Measurements from ENCODE around the gene ITPKC.
A peak's percentile ranks its signal among the peaks of the same experiment; 100 is the strongest.

The ITPKC gene

DNA sequence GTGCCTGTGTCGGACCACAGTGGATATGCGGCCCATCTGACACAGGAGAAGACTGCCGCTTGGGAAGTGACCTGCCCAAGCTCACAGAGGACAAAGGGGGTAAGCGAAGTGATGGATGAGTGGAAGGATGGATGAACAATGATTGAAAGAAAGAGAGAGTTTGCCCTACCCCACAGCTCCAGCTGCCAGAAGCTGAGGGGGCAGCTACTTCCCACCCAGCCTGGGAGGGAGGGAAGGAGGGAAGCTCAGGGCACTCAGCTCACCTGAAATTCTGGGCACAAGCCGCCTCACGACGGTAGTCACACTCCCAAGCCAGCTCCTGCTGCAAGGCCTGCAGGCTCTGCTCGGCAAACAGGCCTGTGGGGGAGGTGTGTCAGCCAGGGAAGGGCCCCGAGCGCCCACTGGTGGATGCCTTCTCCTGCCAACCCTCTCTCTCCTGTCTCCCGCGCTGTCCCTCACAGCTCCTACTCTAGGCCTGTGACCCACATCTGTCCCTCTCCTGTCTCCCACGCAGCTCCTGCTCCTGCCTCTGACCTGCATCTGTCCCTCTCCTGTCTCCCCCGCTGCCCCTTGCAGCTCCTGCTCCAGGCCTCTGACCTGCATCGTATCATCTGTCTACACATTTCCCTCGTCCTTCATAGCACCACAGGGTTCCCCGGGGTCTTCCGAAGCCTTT lies 14.4 kb upstream of the ITPKC start:
- no peak overlapping the region for H3K4me3 ChIP-seq (ENCODE audit: low read depth, low read length)
- no peak overlapping the region for H2AFZ ChIP-seq (ENCODE audit: low read length, unreplicated experiment)
- no peaks in the 10 kb centered on the region for H3K27me3 ChIP-seq (ENCODE audit: insufficient read depth, low read length)
- no peaks in the 10 kb centered on the region for H3K36me3 ChIP-seq (ENCODE audit: insufficient read depth, low read length)
- no peaks in the 10 kb centered on the region for H3K4me1 ChIP-seq (ENCODE audit: control insufficient read depth, insufficient read depth, low read length, unreplicated experiment)
- no peak overlapping the region for H3K27ac ChIP-seq (ENCODE audit: low read depth, low read length)
- H3K79me2 ChIP-seq (ENCODE audit: control insufficient read depth, insufficient read depth, low read length, unreplicated experiment), result no peaks in the 10 kb centered on the region

DNA sequence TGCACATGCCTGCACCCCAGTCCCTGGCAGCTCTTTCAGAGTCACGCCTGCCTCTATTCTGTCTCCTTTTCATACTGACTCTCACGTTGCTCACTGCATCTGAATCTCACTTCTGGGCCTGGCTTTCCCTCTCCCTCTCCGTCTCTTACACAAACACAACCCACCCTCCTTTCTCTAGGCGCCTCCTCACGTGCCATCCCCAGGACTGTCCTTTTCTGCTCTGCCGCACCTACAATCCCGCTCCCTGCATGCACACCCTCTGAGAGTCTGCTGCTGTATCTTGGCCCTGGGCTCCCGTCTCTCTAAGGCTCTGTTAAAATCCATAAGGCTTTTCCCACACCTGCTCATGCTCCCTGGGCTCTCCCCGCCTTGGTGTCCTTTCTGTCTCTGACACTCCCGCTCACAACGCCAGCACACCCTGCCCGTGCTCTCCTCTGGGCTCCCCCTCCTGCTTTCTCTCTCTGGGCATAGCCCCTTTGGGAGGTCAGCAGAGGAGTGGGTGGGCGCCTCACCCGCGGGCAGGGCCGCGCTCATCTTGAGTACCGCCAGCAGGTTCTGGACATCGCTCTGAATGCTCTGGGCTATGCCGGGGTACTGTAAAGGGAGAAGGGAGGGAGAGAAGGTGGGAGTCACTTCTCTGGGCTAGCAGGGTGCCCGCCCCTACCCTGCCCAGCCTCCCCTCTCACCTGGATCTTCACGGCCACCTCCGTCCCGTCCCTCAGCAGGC lies 13.7 kb upstream of the ITPKC start:
- Histone ChIP-seq H3K27ac (ENCODE audit: low read depth, low read length) (no peak overlapping the region), H3K27me3 (ENCODE audit: insufficient read depth, low read length) (no peaks in the 10 kb centered on the region), H3K79me2 (ENCODE audit: control insufficient read depth, insufficient read depth, low read length, unreplicated experiment) (no peaks in the 10 kb centered on the region), H3K4me3 (ENCODE audit: low read depth, low read length) (no peak overlapping the region), H3K4me1 (ENCODE audit: control insufficient read depth, insufficient read depth, low read length, unreplicated experiment) (no peaks in the 10 kb centered on the region), H2AFZ (ENCODE audit: low read length, unreplicated experiment) (no peak overlapping the region), H3K36me3 (ENCODE audit: insufficient read depth, low read length) (no peaks in the 10 kb centered on the region)

DNA sequence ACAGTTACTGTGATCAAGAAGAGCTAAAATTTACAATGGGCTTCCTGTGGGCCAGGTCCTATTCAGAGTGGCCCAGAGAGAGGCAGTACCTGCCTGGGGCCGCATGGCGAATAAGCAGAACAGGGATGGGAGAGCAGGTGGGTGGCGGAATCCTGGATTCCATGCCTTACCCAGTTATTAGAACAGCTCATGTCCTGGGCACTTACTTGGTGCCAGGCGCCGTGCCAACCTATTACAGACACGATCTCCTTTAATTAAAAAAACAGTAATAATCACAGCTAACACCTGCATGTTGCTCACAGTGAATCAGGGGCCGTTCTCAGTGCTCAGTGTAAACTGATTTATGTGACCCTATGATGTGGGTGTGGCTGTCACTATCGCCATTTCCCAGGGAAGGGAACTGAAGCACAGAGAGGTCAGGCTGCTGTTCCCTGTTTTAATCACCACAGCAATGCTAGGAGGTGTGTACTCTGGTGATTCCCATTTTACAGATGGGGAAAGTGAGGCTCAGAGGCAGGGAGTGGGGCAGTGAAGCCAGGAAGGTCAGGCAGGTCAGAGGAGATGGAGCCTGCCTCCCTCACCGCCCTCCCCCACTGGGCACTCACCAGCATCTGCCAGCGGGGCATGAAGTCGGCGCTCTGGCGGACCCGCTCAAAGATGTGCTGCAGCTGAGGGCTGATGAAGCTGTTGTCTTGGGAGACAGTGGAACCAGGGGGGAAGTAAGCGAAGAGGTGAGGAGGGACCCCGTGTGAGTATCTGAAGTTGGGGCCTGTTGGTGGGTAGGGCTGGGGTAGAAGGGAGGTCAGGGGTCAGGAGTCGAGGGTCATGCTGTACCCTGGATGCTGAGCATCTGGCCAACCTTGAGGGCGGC lies 12.2 kb upstream of the ITPKC start:
- no peaks in the 10 kb centered on the region for H3K36me3 ChIP-seq (ENCODE audit: insufficient read depth, low read length)
- H3K79me2 ChIP-seq (ENCODE audit: control insufficient read depth, insufficient read depth, low read length, unreplicated experiment), result no peaks in the 10 kb centered on the region
- H2AFZ ChIP-seq (ENCODE audit: low read length, unreplicated experiment), result no peak overlapping the region
- no peaks in the 10 kb centered on the region for H3K4me1 ChIP-seq (ENCODE audit: control insufficient read depth, insufficient read depth, low read length, unreplicated experiment)
- no peaks in the 10 kb centered on the region for H3K27me3 ChIP-seq (ENCODE audit: insufficient read depth, low read length)
- no peak overlapping the region for H3K4me3 ChIP-seq (ENCODE audit: low read depth, low read length)
- H3K27ac ChIP-seq (ENCODE audit: low read depth, low read length), result no peak overlapping the region

DNA sequence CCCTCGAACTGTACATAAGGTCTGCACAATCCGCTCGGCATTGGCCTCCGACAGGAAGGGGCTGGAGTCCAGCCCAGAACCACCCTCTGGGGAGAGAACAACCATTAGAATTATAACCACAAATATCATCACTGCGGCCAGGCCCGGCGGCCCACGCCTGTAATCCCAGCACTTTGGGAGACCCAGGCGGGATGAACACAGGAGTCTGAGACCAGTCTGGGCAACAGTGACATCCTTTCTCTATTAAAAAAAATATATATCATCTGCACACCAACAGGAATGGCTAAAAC lies 11.6 kb upstream of the ITPKC start:
- no peaks in the 10 kb centered on the region for H3K36me3 ChIP-seq (ENCODE audit: insufficient read depth, low read length)
- no peaks in the 10 kb centered on the region for H3K4me1 ChIP-seq (ENCODE audit: control insufficient read depth, insufficient read depth, low read length, unreplicated experiment)
- H3K4me3 ChIP-seq (ENCODE audit: low read depth, low read length), result no peak overlapping the region
- no peak overlapping the region for H3K27ac ChIP-seq (ENCODE audit: low read depth, low read length)
- no peak overlapping the region for H2AFZ ChIP-seq (ENCODE audit: low read length, unreplicated experiment)
- H3K27me3 ChIP-seq (ENCODE audit: insufficient read depth, low read length), result no peaks in the 10 kb centered on the region
- no peaks in the 10 kb centered on the region for H3K79me2 ChIP-seq (ENCODE audit: control insufficient read depth, insufficient read depth, low read length, unreplicated experiment)

DNA sequence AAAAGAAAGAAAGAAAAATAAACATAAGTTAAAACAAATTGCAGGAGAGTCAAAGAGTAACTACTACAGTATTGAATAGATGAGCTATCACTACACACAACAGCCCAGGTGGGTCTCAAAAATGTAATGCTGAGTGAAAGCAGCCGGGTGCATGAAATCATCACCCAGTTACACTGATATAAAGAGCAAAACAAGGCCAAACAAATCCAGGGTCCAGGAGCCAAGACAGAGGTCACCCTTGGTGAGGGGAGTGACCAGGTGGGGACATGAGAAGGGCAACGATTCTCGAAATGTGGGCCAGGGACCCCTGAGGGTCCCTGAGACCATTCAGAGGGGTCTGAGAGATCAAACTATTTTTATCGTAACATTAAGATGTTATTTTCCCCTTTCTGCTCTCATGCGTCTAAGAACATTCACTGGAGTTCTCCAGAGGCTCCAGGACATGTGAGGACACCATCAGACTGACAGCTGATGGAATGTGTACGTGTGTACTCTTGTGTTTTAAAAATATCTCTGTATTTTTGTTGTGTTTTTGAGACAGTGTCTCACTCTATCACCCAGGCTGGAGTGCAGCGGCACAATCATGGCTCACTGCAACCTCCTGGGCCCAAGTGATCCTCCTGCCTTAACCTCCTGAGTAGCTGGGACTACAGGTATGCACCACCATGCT lies 10.8 kb upstream of the ITPKC start:
- Histone ChIP-seq H2AFZ (ENCODE audit: low read length, unreplicated experiment) (no peak overlapping the region), H3K27me3 (ENCODE audit: insufficient read depth, low read length) (no peaks in the 10 kb centered on the region), H3K36me3 (ENCODE audit: insufficient read depth, low read length) (no peaks in the 10 kb centered on the region), H3K4me3 (ENCODE audit: low read depth, low read length) (no peak overlapping the region), H3K79me2 (ENCODE audit: control insufficient read depth, insufficient read depth, low read length, unreplicated experiment) (no peaks in the 10 kb centered on the region), H3K4me1 (ENCODE audit: control insufficient read depth, insufficient read depth, low read length, unreplicated experiment) (no peaks in the 10 kb centered on the region), H3K27ac (ENCODE audit: low read depth, low read length) (no peak overlapping the region)

DNA sequence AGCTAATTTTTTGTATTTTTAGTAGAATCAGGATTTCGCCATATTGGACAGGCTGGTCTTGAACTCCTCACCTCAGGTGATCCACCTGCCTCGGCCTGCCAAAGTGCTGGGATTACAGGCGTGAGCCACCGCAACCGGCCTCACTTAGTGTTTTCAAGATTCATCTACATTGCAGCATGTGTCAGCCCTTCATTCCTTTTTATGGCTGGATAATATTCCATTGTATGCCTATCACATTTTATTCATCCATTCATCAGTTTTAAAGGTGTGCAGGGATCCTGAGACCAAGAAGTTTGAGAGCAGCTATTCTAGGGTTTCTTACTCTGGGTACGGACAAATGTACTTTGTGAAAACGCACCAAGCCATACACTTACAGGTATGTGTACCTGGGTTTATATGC lies 9.3 kb upstream of the ITPKC start:
- no peak overlapping the region for H3K27ac ChIP-seq (ENCODE audit: low read depth, low read length)
- H3K4me3 ChIP-seq (ENCODE audit: low read depth, low read length), result no peak overlapping the region
- no peaks in the 10 kb centered on the region for H3K4me1 ChIP-seq (ENCODE audit: control insufficient read depth, insufficient read depth, low read length, unreplicated experiment)
- H3K27me3 ChIP-seq (ENCODE audit: insufficient read depth, low read length), result no peaks in the 10 kb centered on the region
- no peak overlapping the region for H2AFZ ChIP-seq (ENCODE audit: low read length, unreplicated experiment)
- no peaks in the 10 kb centered on the region for H3K36me3 ChIP-seq (ENCODE audit: insufficient read depth, low read length)
- H3K79me2 ChIP-seq (ENCODE audit: control insufficient read depth, insufficient read depth, low read length, unreplicated experiment), result no peaks in the 10 kb centered on the region

DNA sequence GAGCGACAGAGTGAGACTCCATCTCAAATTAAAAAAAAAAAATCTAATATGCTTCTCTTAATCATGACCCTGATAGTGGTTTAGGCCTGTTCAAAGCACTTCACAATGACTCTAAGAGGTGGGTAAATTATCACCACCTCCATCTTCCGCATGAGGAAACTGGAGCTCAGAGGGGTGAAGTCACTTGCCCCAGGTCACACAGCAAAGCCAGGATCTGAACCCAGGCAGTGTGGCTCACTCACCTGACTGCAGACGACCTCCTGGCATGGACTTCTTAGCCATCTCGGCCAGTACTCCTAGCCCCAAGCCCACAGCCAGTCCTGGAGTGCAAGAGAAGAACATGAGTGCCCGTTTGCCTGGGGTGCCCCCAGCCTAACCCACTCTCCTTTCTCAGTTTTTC lies 7.1 kb upstream of the ITPKC start:
- H3K36me3 ChIP-seq (ENCODE audit: insufficient read depth, low read length), result no peaks in the 10 kb centered on the region
- H3K27ac ChIP-seq (ENCODE audit: low read depth, low read length), result no peak overlapping the region
- H3K27me3 ChIP-seq (ENCODE audit: insufficient read depth, low read length), result no peaks in the 10 kb centered on the region
- H2AFZ ChIP-seq (ENCODE audit: low read length, unreplicated experiment), result no peak overlapping the region
- no peaks in the 10 kb centered on the region for H3K79me2 ChIP-seq (ENCODE audit: control insufficient read depth, insufficient read depth, low read length, unreplicated experiment)
- H3K4me3 ChIP-seq (ENCODE audit: low read depth, low read length), result no peak overlapping the region
- H3K4me1 ChIP-seq (ENCODE audit: control insufficient read depth, insufficient read depth, low read length, unreplicated experiment), result peaks cover 5% of the 10 kb centered on the region

DNA sequence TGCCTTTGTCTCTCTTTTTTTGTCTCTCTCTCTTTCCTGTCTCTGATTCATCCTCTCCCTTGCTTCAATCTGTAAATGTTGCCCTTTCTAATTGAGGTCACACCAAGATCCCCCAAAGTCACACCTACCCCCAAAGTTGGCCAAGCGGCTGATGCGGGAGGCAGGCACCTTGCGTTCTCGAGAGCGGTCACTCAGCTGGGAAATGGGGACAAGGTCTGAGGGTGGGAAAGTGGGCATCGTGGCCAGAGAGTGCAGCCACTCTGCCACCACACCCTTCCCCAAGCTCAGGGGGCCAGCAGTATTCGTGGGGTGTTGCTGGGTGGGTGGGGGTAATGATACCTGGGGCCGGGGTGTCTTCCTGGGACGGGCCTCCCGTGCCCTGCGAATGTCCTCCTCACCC lies 3.0 kb upstream of the ITPKC start:
- Histone ChIP-seq H3K27me3 (ENCODE audit: insufficient read depth, low read length) (no peaks in the 10 kb centered on the region), H3K4me1 (ENCODE audit: control insufficient read depth, insufficient read depth, low read length, unreplicated experiment) (peaks cover 5% of the 10 kb centered on the region), H3K27ac (ENCODE audit: low read depth, low read length) (peak overlapping the region; percentile 99), H3K79me2 (ENCODE audit: control insufficient read depth, insufficient read depth, low read length, unreplicated experiment) (peaks cover 16% of the 10 kb centered on the region), H3K36me3 (ENCODE audit: insufficient read depth, low read length) (no peaks in the 10 kb centered on the region), H3K4me3 (ENCODE audit: low read depth, low read length) (peak overlapping the region; percentile 85; the same call in 1 of the 2 replicates), H2AFZ (ENCODE audit: low read length, unreplicated experiment) (no peak overlapping the region)

DNA sequence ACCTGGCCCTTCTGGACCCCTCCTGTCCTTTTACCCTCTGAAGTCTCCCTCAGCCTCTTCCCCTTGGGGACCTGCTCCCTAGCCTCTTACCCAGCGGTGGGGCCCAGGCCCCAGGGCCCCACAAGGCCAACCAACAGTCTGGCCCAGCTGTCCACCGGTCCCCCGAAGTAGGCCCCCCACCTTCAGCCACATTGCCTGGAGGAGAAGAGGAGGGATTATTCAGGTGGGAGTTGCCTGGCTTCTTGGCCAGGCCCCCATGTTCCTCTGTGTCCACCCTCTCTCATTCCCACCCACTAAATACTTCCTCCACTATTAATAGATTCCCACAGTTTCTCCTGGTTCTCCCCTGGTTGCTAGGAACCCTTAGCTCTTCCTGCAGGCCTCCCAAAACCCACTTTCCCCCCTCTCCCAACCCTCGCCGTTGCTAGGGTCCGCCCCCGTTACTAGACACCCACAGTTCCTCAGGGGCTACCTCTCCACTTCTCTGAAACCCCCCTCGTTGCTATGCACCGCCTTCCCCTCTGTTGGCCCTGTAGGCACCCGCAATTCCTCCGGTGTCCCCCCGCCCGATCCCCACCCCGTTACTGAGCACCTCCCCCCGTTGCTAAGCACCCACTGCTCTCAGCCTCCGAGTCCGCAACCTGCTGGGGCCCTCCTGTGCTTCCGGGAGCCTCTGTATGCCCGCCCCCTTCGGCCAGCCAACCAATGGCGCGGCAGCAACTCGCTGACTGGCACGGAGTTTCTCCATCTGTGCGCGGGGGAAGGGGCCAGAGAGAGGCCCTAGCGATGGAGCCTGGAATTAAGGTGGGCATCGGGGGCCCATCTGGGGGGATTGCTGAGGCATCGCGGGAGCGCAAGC lies 2.2 kb upstream of the ITPKC start:
- Histone ChIP-seq H3K36me3 (ENCODE audit: insufficient read depth, low read length) (no peaks in the 10 kb centered on the region), H3K27ac (ENCODE audit: low read depth, low read length) (peak overlapping the region; percentile 99), H2AFZ (ENCODE audit: low read length, unreplicated experiment) (peak overlapping the region; percentile 75), H3K79me2 (ENCODE audit: control insufficient read depth, insufficient read depth, low read length, unreplicated experiment) (peaks cover 24% of the 10 kb centered on the region), H3K4me3 (ENCODE audit: low read depth, low read length) (peak overlapping the region; percentile 85), H3K27me3 (ENCODE audit: insufficient read depth, low read length) (no peaks in the 10 kb centered on the region), H3K4me1 (ENCODE audit: control insufficient read depth, insufficient read depth, low read length, unreplicated experiment) (peaks cover 5% of the 10 kb centered on the region)

DNA sequence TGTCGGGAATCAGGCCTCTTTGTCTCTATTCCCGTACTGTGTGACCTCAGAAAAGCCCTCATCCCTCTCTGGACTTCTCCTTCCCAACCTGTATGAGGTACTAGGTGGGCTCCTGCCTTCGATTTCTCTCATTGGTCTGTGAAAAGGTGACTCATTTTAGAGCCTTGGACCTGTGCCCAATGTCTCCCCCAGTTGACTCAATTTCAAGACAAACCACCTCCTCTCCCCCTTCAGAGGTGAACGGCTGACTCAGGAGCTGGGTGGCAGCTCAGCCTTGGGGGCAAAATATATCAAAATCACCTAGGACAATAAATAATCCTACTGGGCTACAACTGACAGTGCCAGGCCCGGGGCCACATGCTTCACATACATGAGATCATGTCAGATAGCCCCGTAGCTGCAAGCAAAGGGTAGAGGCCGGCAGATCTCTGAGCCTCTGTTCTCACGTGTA lies 856 bp upstream of the ITPKC start:
- H3K79me2 ChIP-seq (ENCODE audit: control insufficient read depth, insufficient read depth, low read length, unreplicated experiment), result peaks cover 35% of the 10 kb centered on the region
- H3K4me3 ChIP-seq (ENCODE audit: low read depth, low read length), result peak overlapping the region; percentile 85
- H2AFZ ChIP-seq (ENCODE audit: low read length, unreplicated experiment), result peak overlapping the region; percentile 13
- H3K27ac ChIP-seq (ENCODE audit: low read depth, low read length), result peak overlapping the region; percentile 99
- no peaks in the 10 kb centered on the region for H3K36me3 ChIP-seq (ENCODE audit: insufficient read depth, low read length)
- no peaks in the 10 kb centered on the region for H3K27me3 ChIP-seq (ENCODE audit: insufficient read depth, low read length)
- H3K4me1 ChIP-seq (ENCODE audit: control insufficient read depth, insufficient read depth, low read length, unreplicated experiment), result peaks cover 14% of the 10 kb centered on the region

Data from ACC112 (cell line).